GM12878 (cell line): Measurements from ENCODE around the gene TECPR1. TPM values are rescaled to one million over a fixed set of nuclear protein-coding genes. Genes with fewer than 3 reads are reported as not detected.

Experiments
- ATF7 ChIP-seq: fragments of 450-650 bp; IDR thresholded peaks from 2 replicates; pipeline ENCODE4 v1.6.1; 2016; ENCODE audit warnings: low read depth, mild to moderate bottlenecking
- BRCA1 ChIP-seq: IDR thresholded peaks from 2 replicates; pipeline ENCODE4 v1.6.1; 2011; ENCODE audit warnings: low read depth, low read length, improper control_type of control experiment
- EGR1 ChIP-seq, 2 experiments: IDR thresholded peaks; 1 replicate in 1 of 2; 2 replicates in 1 of 2; pipeline ENCODE4 v1.6.1; 2011 to 2012; ENCODE audit warnings: low read depth in 2 of 2, low read length in 2 of 2, borderline replicate concordance in 1 of 2, mild to moderate bottlenecking in 1 of 2, moderate library complexity in 1 of 2
- FOS ChIP-seq: IDR thresholded peaks from 3 replicates; pipeline ENCODE4 v1.6.1; 2011; ENCODE audit warnings: borderline replicate concordance; ENCODE audit not compliant: insufficient read length; ENCODE audit errors: extremely low read depth
- MYC ChIP-seq: IDR thresholded peaks from 2 replicates; pipeline ENCODE4 v1.6.1; 2011; ENCODE audit warnings: mild to moderate bottlenecking, low read length, moderate library complexity, inconsistent platforms; ENCODE audit not compliant: insufficient read depth, insufficient replicate concordance, insufficient read length, severe bottlenecking
- NKRF ChIP-seq: fragments of 450-650 bp; conservative IDR thresholded peaks from 2 replicates; pipeline ENCODE4 v1.6.1; 2017; ENCODE audit warnings: mild to moderate bottlenecking, moderate library complexity
- NRF1 ChIP-seq: conservative IDR thresholded peaks from 2 replicates; pipeline ENCODE4 v1.6.1; 2011; ENCODE audit warnings: mild to moderate bottlenecking, low read depth, low read length, improper control_type of control experiment
- PAX8 ChIP-seq: fragments of 450-650 bp; IDR thresholded peaks from 2 replicates; pipeline ENCODE4 v1.6.1; 2017; ENCODE audit warnings: mild to moderate bottlenecking, moderate library complexity
- PBX3 ChIP-seq: IDR thresholded peaks from 2 replicates; pipeline ENCODE4 v1.6.1; 2011; ENCODE audit warnings: mild to moderate bottlenecking, low read depth, low read length, moderate library complexity; ENCODE audit not compliant: insufficient replicate concordance
- RAD51 ChIP-seq: fragments of 450-650 bp; IDR thresholded peaks from 2 replicates; pipeline ENCODE4 v1.6.1; 2016; ENCODE audit warnings: moderate library complexity, mild to moderate bottlenecking, inconsistent platforms
- RELA ChIP-seq: fragments of 450-650 bp; IDR thresholded peaks from 2 replicates; pipeline ENCODE4 v1.8.0; 2014; ENCODE audit warnings: borderline replicate concordance; ENCODE audit not compliant: partially characterized antibody
- SMARCA5 ChIP-seq: fragments of 450-650 bp; IDR thresholded peaks from 2 replicates; pipeline ENCODE4 v1.6.1; 2017; ENCODE audit warnings: mild to moderate bottlenecking
- SREBF2 ChIP-seq: IDR thresholded peaks from 2 replicates; pipeline ENCODE4 v1.6.1; 2012; ENCODE audit warnings: mild to moderate bottlenecking, low read length
- ZBTB33 ChIP-seq: fragments of 450-650 bp; IDR thresholded peaks from 2 replicates; pipeline ENCODE4 v1.6.1; 2017; ENCODE audit warnings: mild to moderate bottlenecking
- ZBTB40 ChIP-seq: fragments of 450-650 bp; IDR thresholded peaks from 2 replicates; pipeline ENCODE4 v1.6.1; 2016; ENCODE audit warnings: mild to moderate bottlenecking, moderate library complexity, borderline replicate concordance
- polyA plus RNA-seq, 11 experiments: library from polyadenylated mRNA; depleted of rRNA in 4 of 11; unstranded in 6 of 11; stranded (reverse) in 5 of 11; fragments of >200 nt; fragmentation: Nextera tagmentation in 4 of 11; fragmentation: Illumina TruSeq in 1 of 11; extraction: Ambion mirVana in 4 of 11; extraction: Trizol in 1 of 11; gene quantifications; 1 replicate in 1 of 11; 2 replicates in 10 of 11; pipeline versions ENCODE4 v1.2.1 to v1.2.3, GENCODE V29; 2011 to 2016; ENCODE audit warnings: inconsistent platforms in 2 of 11, missing spikeins in 2 of 11, low read depth in 1 of 11
- total RNA-seq, 4 experiments: library from RNA; depleted of rRNA in 3 of 4; stranded (reverse); fragments of >200 nt in 3 of 4; fragmentation: Illumina TruSeq in 1 of 4; extraction: Trizol in 1 of 4; gene quantifications; 2 replicates each; pipeline versions ENCODE4 v1.2.1 to v1.2.3, GENCODE V29; 2013 to 2021
- TF ChIP-seq, protein P1 (sequence below): IDR thresholded peaks from 2 replicates; pipeline ENCODE4 v1.6.1; 2011; ENCODE audit warnings: low read depth, mild to moderate bottlenecking, low read length, moderate library complexity, borderline replicate concordance; ENCODE audit errors: extremely low read depth
- TF ChIP-seq, protein P2 (sequence below): IDR thresholded peaks from 2 replicates; pipeline ENCODE4 v1.6.1; 2011; ENCODE audit warnings: borderline replicate concordance, low read depth, mild to moderate bottlenecking, moderate library complexity, mixed read lengths, low read length; ENCODE audit not compliant: insufficient read depth; ENCODE audit errors: extremely low read length

Gene TECPR1
- total and polyA plus RNA-seq, 10 of the 15 experiments (the other 5 are each of a cell fraction or from before 2014, with no cell fraction given): 0.26 to 16.8 (median 4.2) TPM

GRCh38 chr7:98251601-98252424, at the start of gene TECPR1 (continued):
- TF ChIP-seq RELA (no peak), FOS (peak; percentile 59), SMARCA5 (no peak), PBX3 (no peak), ATF7 (no peak), RAD51 (no peak), SREBF2 (no peak), ZBTB40 (peak; percentile 85), NRF1 (no peak), EGR1 (IDR thresholded peaks at IDR 0.05; ENCODE audit: borderline replicate concordance in 1 of 2, low read depth in 2 of 2, low read length in 2 of 2) (0 out of 3 replicates have a peak, but pooled peaks of 1 of the 2 experiments have one; percentile 22), MYC (no peak), BRCA1 (no peak), PAX8 (no peak), ZBTB33 (no peak), NKRF (peak; percentile 54)
- TF ChIP-seq, protein P1, sequence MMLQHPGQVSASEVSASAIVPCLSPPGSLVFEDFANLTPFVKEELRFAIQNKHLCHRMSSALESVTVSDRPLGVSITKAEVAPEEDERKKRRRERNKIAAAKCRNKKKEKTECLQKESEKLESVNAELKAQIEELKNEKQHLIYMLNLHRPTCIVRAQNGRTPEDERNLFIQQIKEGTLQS: no peak
- TF ChIP-seq, protein P2, sequence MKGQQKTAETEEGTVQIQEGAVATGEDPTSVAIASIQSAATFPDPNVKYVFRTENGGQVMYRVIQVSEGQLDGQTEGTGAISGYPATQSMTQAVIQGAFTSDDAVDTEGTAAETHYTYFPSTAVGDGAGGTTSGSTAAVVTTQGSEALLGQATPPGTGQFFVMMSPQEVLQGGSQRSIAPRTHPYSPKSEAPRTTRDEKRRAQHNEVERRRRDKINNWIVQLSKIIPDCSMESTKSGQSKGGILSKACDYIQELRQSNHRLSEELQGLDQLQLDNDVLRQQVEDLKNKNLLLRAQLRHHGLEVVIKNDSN: no peak
